RWPE1 (cell line): Measurements from ENCODE around the gene ANXA1.

Source experiments
- CTCF ChIA-PET: fragments of 350-600 bp; sonication (Branson Sonifier 250); formaldehyde crosslinking; extraction: SDS; loops from one replicate; lab custom pipeline; 2021; lab: Yijun Ruan, JAX
- POLR2A ChIA-PET: fragments of 400-600 bp; formaldehyde crosslinking; extraction: SDS; loops from one replicate; lab custom pipeline; 2020; ENCODE audit warnings: antibody characterized with exemption; ENCODE audit not compliant: low non-redundant PET; lab: Yijun Ruan, JAX
- DNase-seq: peaks from one replicate; pipeline ENCODE4 v3.0.0; 2012; ENCODE audit warnings: low spot score
- H3K27ac ChIP-seq: fragments of 450-650 bp; 2 replicates; pipeline ENCODE4 v1.5.1; 2017
- CTCF ChIP-seq: fragments of 450-650 bp; conservative IDR thresholded peaks from 2 replicates; pipeline ENCODE4 v1.5.1; 2017; ENCODE audit warnings: low read depth, mild to moderate bottlenecking

ANXA1 gene

GRCh38 chr9:73116031-73116430 lies 35.6 kb upstream of the ANXA1 start:
- ChIA-PET POLR2A (no interaction called here), CTCF (interaction anchor here (0.6 to 1.1 kb wide), 2 partner anchors 9 to 60 kb away, joined by 4 to 6 read pairs; no protein-coding TSS in a partner anchor)
- H3K27ac ChIP-seq = no peak overlapping the region
- TF ChIP-seq CTCF = no peak
- peak; percentile 46 for DNase-seq

GRCh38 chr9:73116880-73117279 lies 34.8 kb upstream of the ANXA1 start:
- ChIA-PET CTCF (interaction anchor here (0.6 to 1.7 kb wide), 4 partner anchors 9 to 1063 kb away, joined by 3 to 5 read pairs (median 4); no protein-coding TSS in a partner anchor), POLR2A (no interaction called here)
- DNase-seq = no peak
- H3K27ac ChIP-seq = no peak overlapping the region
- no peak for TF ChIP-seq CTCF

GRCh38 chr9:73118286-73118685 lies 33.4 kb upstream of the ANXA1 start:
- no peak for DNase-seq
- no peak for TF ChIP-seq CTCF
- no peak overlapping the region for H3K27ac ChIP-seq
- CTCF ChIA-PET = interaction anchor here (0.6 to 1.7 kb wide), 3 partner anchors 11 to 34 kb away, joined by 3 to 5 read pairs (median 3); no protein-coding TSS in a partner anchor
- POLR2A ChIA-PET = no interaction called here

GRCh38 chr9:73118898-73119554 lies 32.6 kb upstream of the ANXA1 start:
- ChIA-PET CTCF (interaction anchor here (0.6 to 1.4 kb wide), 4 partner anchors 26 to 337 kb away, joined by 3 to 4 read pairs (median 3); no protein-coding TSS in a partner anchor), POLR2A (no interaction called here)
- no peak for TF ChIP-seq CTCF
- DNase-seq = peak; percentile 96
- H3K27ac ChIP-seq = peak overlapping the region; percentile 69

- no peak for DNase-seq
- ChIA-PET CTCF (interaction anchor here (0.7 kb wide), 1 partner anchor 11 kb away, joined by 4 read pairs; no protein-coding TSS in a partner anchor), POLR2A (no interaction called here)
- H3K27ac ChIP-seq = no peak overlapping the region
- no peak for TF ChIP-seq CTCF
Observed at GRCh38 chr9:73121375-73121935, 30.2 kb upstream of the ANXA1 start.

GRCh38 chr9:73125651-73126050 lies 26.0 kb upstream of the ANXA1 start:
- H3K27ac ChIP-seq = no peak overlapping the region
- TF ChIP-seq CTCF = no peak
- no peak for DNase-seq
- POLR2A ChIA-PET = no interaction called here
- CTCF ChIA-PET = no interaction called here
